Activated CD4-positive, alpha-beta T cell treated with anti-CD3 and anti-CD28 coated beads for 1 hour (primary cell): ENCODE data around the gene C15orf40.
A peak's percentile ranks its signal among the peaks of the same experiment; 100 is the strongest.

Experiments
- DNase-seq: peaks from one replicate; pipeline ENCODE4 v3.0.0-alpha.2; 2020

C15orf40 gene

DNA sequence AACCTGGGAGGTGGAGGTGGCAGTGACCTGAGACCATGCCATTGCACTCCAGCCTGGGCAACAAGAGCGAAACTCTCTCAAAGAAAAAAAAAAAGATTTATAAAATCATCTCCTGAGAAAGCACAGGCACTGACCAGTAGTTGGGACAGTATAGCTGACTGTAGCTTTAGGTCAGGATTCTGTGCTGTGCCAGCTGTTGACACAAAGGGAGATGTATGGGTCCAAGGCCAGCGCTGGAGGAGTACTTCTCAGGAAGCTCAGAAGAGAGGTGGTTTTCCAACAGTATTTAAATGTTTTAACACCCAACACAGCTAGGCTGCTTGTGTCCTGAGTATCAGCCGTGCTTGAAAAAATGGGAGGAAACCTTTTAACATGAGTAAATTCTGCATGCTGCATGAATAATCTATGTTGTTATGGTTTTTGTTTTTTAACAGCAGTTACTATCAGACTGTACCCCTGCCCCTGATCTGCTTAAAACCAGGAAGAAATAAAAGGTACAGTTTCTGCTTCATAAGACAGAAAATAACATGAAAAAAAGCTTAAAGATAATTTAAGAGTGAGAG, 18.9 kb downstream of the C15orf40 start:
- DNase-seq: no peak

DNA sequence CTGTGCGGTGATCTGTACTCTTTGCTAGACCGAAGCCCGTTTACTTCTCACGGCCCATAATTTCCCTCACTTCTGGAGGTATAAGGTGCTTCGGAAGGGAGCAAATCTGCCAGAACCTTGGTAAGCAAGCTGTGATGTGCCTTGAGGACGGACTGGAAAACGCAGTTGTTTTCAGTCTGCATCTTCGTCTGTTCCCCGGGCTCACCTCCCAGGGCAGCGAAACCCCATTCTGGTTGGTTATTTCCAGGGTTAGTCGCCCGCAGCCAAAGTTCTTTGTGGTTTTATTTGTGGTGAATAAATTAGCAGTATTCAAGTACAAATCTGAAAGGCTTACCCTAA, 25.0 kb downstream of the C15orf40 start:
- no peak for DNase-seq

DNA sequence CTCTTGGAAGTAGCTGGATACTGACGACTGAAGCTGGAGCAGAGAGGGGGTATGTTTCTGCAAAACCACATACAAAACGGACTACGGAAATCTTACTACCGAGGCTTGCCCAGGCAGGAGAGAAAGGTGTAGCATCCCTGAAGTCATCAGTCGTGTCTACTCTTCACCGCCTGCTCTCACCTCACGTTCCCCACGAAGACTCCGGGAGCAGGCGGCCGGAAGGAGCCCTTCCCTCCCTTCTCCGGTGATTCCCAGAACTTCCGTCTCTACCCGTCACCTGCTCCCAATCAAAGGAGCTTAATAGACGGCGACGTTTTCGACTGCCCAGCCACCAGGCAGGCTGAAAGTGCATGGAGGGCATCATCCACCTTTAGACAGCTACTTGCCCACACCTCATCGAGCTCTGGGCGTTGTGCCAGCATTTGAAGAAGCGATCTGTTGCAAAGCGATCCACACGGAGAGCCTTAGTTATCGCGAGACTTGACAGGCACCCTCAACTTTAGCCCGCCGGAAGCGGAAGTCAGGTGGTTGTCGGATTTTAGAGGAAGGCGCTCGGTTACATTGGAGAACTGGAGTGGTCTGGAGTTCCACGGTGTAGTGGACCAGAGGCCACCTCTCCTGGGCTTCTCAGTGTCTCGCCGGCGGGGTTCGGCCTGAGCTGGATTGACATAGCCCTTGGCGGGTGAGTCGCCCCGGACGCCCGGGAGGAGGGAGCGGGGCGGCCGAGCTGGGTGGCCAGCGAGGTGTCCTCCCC, 25.6 kb downstream of the C15orf40 start, which contains the start of gene RAMAC:
TSS of gene RAMAC (plus strand) at position 523 of the 754 bp plus-strand sequence. CDS start 2,809 bp downstream, outside the sequence.
- DNase-seq: peak; percentile 87

DNA sequence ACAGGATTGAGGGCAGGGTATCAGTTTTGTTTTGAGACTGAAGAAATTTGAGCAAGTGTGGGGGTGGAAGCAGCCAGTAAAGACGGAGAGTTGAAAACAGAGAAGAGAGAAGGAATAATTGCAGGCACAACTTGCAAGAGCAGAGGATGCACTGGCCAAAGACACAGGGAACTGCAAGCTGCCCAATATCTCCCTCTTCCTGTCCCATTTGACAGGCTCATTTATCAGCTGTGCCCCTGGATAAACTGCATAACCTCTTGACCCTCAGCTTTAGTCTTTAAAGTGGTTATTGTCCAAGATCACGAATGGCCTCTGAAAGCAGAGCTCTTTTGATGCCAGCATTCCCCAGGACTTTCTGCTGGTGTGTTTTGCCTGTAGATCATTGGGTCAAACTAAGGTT, 30.5 kb downstream of the C15orf40 start:
- DNase-seq: no peak

DNA sequence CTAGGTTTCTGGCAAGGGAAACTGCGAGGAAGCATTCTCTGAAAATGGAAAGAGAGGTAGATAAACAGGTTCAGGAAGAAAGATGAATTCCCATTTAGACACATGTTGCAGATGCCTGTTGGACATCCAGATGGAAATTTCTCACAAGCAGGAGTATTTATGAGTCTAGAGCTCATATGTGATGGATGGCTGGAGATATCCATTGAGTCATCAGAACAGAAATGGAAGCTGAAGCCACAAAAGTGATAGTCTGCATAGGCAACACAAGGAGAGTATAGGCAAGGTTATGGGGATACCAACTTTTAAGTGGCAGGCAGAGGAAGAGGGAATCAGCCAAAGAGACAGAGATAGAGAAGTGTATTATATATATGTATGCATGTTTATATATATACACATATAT, 31.7 kb downstream of the C15orf40 start:
- no peak for DNase-seq

DNA sequence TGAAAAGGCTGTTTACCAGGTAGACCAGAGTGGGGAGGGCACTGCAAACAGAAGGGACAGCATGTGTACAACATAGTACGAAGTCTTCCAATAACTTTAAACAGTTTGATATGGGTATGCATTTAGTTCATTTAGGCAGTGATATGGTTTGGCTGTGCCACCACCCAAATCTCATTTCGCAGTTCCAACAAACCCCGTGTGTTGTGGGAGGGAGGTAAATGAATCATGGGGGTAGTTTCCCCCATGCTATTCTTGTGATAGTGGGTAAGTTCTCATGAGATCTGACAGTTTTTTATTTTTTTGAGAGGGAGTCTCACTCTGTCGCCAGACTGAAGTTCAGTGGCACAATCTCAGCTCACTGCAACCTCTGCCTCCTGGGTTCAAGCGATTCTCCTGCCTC, 33.0 kb downstream of the C15orf40 start:
- no peak for DNase-seq

DNA sequence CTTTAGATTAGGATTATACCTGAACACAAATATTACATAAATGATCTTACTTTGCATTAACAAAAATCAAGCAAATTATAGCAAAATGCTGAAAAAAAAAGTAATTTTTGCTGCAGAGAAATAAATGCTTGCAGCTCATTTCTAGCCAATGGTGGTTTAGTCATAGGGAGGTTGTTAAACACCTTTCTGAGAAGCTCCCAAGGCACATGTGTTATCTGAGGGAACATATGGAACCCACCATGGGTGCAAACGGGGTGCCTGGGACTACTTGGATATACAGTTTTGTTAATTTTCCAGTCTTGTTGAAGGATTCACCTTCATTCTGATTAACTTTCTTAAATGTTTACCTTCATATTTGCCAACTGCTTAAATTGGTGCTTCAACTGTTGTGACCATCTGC, 34.4 kb downstream of the C15orf40 start:
- DNase-seq: no peak

DNA sequence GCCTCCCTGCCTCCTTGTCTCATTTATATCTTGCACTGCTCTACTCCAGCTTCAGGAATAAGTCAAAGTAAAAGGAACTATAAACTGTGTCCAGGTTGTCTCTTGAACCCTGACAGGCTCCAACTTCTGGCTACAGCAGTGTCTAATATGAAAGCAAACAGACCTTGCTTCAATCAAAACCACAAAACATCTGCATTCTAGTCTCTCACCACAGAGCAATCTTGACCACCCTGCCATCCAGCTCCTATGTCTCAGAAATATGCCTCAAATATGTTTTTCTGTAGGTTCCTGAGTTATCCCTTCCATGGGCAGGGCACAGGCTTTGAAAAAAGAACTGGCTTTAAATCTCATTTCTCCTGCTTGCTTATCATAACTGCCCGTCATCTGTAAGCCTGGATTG, 38.4 kb downstream of the C15orf40 start:
- no peak for DNase-seq

DNA sequence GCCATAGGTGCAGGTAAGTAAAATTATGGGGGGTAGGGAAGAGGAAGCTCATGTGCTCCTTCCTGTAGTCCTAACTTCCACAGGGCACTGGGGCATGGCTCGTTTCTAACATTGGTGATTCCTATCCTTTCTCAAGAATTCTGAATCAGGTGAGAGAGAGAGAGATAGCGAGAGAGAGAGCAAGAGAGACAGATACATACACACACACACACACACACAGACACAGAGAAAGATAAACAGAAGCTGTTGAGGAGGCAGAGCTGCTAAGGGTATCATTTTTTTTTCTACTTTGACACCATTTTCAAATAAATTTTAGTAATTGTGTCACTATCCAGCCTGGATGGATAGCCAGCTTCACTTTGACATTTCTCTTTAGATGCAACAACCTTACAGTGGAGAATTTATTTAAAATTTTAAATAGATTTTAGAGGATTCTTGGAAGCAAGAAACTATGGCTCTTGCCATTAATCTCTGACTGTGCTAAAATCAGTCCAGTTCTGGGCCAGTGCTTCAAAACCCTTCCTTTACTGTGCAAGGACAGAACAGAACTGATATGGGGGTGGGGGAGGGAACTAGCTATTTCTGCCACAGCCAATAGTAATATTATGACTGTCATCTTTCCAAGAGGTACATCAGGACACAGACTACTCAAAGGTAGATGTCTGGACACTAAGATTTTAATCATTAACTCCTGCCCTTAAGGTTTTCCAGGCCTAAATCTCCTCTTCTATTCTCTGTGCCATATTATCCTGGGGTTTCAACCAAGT, 40.0 kb downstream of the C15orf40 start:
- DNase-seq: no peak

DNA sequence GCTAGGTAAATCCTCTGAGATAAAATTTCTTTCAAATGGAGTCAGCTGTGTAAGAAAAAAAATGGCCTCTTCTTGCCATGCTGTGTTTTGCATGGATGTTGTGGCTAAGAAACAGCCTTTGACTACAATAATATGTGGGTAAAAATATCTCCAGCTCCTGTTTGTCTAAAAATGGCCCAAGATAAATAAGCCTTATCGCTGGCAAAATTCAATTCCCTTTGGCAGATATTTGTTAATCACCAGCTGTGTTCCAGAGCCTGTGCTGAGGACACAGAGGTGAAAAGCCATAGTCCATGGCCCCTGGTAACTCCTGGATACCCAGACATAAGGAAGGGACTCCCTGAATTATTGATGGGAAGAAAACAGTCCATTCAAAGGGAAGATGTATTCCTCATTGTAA, 40.7 kb downstream of the C15orf40 start:
- no peak for DNase-seq

DNA sequence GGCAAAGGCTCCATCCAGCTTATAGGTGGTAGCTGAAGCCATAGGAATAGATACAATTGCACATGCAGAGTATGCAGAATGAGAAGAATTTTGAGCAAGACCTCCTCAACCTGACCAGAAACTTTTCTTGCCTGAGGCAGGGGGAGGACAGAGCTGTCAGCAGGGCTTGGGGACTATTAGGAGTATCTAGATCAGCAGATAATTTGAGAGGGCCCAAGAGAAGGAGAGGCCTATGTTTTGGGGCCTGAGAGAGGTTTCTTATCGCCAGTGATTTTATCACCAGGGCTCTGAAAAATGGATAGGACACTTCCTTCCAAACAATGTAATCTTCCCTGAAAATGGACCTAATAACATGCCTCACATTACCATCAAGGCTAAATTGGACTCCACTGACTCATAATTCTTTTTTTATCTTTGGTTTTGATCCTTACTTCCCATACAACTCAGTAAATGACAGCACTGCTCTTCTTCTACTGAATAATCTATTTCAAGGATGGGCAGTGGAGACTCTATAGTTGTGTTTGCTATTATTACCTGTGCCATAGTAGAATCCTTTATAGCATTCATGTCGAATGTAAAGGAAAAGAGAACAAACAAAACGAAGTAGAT, 41.3 kb downstream of the C15orf40 start:
- no peak for DNase-seq

DNA sequence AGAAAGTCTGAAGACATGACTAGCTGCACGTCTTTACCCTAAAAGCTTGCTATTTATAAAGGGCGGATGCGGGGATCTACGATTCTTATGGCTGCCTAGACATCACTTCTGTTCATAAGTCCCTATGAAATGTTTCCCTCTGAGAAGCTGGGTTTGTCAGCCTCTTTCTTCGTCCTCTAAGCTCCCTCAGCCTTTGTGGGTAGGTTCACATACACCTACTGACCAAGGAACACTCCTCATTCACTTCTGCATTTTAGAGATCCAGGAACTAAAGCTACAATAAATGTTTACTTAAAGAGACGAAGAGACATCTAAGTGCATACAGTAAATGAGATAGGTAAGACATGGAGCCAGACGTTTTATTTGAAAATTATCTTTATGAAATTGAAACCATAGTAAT, 42.1 kb downstream of the C15orf40 start:
- DNase-seq: no peak

DNA sequence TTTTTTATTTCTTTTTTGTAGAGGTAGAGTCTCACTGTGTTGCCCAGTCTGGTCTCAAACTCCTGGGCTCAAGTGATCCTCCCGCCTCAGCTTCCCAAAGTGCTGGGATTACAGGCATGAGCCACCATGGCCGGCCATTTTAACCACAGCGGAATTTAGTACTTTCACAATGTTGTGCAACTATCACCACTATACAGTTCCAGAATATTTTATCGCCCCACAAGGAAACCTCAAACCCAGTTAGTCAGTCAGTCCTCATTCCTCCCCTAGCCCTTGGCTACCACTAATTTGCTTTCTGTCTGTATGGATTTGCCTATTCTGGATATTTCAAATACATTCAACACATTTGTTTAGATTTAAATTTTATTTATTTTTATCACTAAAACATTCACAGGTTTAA, 43.4 kb downstream of the C15orf40 start:
- DNase-seq: no peak

DNA sequence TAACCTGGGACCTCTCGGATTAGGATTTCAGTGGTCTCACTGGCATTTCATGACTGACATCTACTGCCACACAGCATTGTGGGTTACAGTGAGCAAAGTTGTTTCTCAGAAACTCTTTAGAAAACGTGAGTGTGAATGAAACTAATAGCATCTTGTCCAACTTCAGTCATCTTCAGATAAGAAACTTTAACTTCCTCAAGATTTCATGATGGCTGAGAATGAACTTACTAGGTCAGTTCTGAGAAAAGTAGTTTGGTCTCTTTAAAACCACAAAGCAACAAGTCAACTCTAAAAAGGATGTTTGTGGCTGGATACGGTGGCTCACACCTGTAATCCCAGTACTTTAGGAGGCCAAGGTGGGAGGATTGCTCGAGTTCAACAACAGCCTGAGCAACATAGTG, 44.8 kb downstream of the C15orf40 start:
- no peak for DNase-seq

DNA sequence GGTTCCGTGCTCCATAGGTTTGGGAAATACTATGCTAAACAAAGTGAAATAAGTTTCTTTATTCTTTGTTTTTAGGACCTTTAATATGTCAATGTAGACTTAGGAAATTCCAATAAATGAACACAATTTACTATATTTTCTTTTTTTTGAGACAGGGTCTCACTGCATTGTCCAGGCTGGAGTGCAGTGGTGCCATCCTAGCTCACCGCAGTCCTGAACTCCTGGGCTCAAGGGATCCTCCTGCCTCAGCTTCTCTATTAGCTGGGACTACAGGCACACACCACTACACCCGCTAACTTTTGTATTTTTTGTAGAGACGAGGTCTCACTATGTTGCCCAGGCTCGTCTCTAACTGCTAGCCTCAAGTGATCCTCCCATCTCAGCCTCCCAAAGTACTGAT, 46.5 kb downstream of the C15orf40 start:
- no peak for DNase-seq

DNA sequence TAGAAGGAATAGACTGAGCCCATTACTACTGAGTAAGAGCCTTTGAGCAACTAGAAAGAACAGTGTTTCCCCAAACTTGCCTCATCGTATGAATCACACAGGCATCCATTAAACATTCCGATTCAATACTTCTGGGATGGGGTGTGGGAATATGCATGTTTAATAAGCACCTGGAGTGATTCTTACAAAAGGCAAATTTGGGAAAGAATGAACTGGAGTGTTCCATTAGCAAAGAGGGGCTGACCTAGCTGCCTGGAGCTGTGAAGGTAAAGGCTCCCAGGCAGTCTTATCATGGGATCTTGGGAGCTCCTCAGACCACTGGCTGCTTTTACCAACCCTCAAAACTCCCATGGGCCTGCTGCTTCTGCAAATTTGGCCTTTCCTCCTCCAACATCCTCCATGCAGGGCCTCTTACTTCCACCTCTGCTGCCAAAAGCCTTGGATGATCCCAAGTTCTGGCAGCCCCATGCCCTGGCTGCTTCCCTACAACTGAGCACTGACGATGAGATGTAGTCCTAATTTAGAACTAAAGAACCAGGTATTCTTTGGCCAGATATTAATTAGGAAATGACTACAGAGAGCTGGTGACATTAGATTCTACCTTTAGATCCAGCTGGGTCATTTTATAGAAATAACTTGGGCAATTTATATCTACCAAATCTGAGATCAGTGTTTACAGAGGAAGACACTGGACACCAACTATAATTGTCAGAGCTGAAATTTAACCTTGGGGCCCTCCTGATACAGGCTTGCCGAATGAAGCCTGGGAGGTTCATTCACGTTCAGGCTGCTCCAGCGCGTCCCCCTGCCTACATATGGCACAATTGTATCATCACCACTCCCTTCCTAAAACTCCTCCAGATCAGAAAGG, 47.7 kb downstream of the C15orf40 start:
- no peak for DNase-seq

DNA sequence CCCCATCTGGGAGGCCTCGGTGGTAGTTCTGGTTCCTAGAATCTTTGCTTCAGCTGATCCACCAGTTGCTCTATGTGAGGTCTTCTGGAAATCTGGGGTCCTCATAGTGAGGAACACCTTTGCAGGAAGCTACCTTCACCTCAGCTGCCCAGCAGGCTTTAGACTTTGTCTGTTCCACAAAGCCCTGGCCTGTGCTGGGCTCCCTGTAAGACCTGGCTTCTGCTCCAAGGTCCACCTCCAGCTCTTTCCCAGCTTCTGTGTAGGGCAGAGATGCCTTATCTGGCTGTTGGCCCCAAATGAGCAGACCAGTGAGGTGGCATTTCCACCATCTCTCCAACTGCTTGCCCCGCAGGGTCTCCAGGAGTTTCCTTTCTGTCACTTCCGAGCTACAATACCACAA, 50.7 kb downstream of the C15orf40 start:
- DNase-seq: no peak

DNA sequence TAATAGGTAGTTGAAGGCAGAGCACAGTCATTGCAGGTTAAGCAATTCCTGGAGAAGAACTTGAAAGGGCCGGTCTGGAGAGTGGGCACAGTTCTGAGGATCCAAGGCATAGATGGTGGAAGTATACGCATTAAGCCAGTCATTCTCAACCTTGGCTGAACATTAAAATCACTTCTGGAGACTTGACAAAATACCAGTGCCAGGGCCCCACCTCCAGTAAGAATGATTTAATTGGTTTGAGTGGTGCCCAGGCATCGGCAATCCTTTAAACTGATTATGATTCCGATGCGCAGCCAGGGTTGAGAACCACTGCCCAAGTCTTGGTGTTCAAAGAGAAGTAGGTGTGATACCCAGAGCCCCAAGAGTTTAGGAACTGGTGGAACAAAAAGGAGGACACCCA, 52.0 kb downstream of the C15orf40 start:
- no peak for DNase-seq

DNA sequence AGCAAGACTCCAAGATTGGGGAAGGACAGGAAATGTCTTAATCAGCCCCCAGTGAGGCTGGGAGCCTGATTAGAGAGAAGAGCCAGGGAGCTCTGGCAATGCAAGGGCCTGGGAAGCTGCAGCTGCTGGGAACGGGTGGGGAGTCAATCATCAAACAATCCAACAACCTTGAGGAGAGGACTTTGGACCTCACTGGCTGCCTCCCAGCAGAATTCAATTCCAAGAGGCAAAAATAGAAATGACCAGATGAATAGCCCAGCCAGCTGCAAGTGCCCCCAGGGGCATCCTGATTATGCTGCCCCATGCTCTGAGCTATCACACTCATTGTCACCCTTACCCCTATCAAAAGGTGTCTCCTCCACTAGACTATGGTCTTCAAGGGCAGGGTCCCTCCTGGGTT, 52.8 kb downstream of the C15orf40 start:
- no peak for DNase-seq

DNA sequence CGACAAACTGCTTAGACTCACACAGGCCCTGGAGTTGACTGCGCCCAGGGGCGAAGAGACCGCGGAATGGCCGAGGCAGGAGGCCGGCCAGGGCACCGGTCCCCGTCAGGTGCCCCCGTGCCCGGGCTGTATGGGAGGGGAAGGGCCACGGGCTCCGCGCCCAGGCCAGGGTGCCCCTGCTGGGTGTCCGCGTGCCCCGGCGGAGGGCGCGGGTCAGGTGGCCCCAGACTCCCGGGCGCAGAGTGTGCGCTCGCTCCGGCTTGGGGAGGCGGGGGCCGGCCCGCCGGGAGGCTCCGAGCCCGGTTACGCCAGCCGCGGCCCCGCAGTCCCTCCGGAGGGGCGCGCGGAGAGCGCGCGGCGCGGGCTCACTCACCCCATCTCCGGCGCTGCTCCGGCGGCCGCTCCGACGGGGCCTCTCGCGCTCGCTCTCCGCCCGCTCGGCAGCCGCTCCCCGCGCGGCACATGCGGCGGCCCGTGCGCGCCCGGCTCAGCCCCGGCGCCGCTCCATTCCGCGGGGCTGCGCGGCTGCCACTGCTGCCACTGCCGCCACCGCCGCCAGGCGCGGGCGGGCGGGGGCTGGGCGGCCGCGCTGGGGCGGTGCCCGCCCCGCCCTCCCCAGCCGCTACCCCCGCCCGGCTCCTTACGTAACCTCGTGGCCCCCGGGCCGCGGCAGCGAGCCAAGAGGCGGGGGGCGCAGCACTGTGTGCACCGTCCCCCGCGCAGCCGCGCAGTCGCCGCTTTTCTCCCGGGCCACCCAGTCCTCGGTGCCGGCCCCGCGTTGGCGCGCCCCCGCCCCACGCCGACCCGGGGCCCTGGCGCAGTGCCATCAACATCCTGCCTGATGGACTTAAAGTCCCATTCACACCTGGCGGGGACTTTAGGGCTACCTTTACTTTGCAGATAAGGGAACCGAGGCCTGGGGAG, 59.0 kb downstream of the C15orf40 start, which contains the start of gene HOMER2:
TSS of gene HOMER2 (minus strand) at position 563 of the 924 bp plus-strand sequence. CDS start at position 378, 185 bp downstream.
- DNase-seq: no peak

DNA sequence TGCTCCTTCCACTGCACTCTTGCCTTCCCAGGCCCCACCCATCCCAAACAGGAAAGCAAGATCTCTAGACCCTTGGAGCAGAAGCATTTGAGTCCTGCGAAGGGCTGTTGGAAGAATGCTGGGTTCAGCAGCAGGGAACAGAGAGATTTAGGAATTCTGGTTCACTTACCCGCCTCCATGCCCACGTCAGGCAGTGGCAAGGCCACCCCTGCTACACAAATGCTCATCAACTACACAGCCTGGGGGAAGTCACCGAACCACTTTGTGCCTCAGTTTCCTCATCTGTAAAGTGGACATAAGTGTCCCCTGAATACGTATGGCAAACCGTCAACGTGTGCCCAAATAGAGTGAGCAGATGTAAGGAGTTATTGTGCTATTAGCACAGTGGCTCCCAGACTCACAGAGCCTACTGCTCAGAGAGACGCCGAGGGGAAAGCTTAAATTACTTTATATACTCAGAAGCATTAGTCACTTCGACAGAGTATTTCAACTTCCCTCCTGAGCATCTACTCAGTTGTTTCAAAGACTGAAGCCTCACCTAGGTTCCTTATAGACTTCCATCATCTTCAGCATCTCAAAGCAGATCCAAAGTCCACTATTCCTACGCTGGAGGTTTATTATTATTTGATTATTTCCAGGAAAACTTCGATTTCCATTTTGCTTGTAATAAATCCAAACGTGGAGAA, 59.8 kb downstream of the C15orf40 start:
- no peak for DNase-seq
